ENCODE results near the gene AP5Z1.

GRCh38 chr7:4747013-4747412 lies 28.4 kb upstream of the AP5Z1 start:
- TF ChIP-seq CTCF (IDR thresholded peaks at IDR 0.05; ENCODE audit: insufficient read depth, low read length), result no peak
- no peak for TF ChIP-seq SPI1 (IDR thresholded peaks at IDR 0.05; ENCODE audit: borderline replicate concordance, low read depth)
